Stimulated activated effector memory CD8-positive, alpha-beta T cell treated with anti-CD3 and anti-CD28 coated beads, Interleukin-12 subunit alpha, Interleukin-12 subunit beta, amount 100 ng/mL, for 72 hours (primary cell): ENCODE data around the gene CBLN3.
A peak's percentile ranks its signal among the peaks of the same experiment; 100 is the strongest.

Source experiments
- ATAC-seq: fragments of 150-1000 bp; cut with Tn5 transposase; 2 replicates; pipeline ENCODE4 v1.10.0; 2021
- DNase-seq, 2 donors: peaks; one replicate each; pipeline ENCODE4 v3.0.0; 2021 to 2022; ENCODE audit warnings: low spot score in 2 of 2
- H3K27ac Mint-ChIP-seq: one replicate; pipeline ENCODE4 v1.8.0; 2022; ENCODE audit warnings: mild to moderate bottlenecking, mixed read lengths
- H3K36me3 Mint-ChIP-seq: one replicate; pipeline ENCODE4 v1.8.0; 2022; ENCODE audit warnings: mild to moderate bottlenecking, mixed read lengths
- H3K4me1 Mint-ChIP-seq: one replicate; pipeline ENCODE4 v1.8.0; 2022; ENCODE audit warnings: mixed read lengths
- H3K4me3 Mint-ChIP-seq: one replicate; pipeline ENCODE4 v1.8.0; 2022; ENCODE audit warnings: mild to moderate bottlenecking, mixed read lengths
- H3K9me3 Mint-ChIP-seq: one replicate; pipeline ENCODE4 v1.8.0; 2022; ENCODE audit warnings: mixed read lengths

Gene CBLN3

DNA sequence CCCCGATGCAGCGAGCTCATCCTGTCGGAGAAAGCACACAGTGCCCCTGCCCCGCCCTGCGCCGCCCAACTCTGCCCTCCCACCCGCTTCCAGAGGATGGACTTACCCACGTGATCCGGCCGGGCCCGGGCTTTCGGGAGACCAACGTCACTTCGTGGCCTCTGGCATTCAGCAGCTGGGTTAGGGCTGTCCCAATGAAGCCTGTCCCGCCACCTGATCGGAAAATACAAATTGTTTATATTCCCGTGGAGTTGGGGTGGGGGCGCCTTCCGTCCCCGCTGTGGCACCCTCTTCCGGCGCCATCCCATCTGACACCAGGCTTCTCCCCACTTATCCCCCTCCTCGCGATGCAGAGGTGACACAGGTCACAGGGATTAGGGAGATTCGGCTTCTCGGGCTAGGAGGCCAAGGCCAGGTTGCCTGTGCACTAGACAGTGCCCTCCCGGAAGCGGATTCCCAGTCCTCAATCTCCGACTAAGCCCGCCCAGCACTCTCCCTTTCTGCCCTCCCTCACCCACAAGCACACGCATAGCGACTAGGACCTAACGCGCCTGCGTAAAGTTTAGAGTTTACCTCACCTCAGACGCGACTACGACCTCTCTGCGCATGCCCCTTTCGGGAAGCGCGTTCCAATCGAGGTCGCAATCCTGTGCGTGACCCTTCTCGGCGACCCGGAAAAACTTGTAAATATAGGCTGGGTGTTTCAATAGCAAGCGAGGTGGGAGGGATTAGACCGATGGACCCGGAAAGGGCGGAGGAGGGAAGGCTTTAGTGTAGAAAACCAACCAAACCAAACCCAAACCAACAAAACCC is 13.0 kb upstream of the CBLN3 start, which contains the start of gene SDR39U1:
TSS of gene SDR39U1 (minus strand) at position 537 of the 813 bp plus-strand sequence. CDS start at position 530, 7 bp downstream.
- H3K27ac Mint-ChIP-seq, result peak within 1 kb of the TSS; percentile 97
- peaks cover 60% of the 10 kb centered on the region for H3K36me3 Mint-ChIP-seq
- ATAC-seq (peak; percentile 93), DNase-seq (peak; percentile 82 to 96)
- H3K9me3 Mint-ChIP-seq, result no peaks in the 10 kb centered on the region
- peaks cover 58% of the 10 kb centered on the region for H3K4me1 Mint-ChIP-seq
- peak within 1 kb of the TSS; percentile 90 for H3K4me3 Mint-ChIP-seq

DNA sequence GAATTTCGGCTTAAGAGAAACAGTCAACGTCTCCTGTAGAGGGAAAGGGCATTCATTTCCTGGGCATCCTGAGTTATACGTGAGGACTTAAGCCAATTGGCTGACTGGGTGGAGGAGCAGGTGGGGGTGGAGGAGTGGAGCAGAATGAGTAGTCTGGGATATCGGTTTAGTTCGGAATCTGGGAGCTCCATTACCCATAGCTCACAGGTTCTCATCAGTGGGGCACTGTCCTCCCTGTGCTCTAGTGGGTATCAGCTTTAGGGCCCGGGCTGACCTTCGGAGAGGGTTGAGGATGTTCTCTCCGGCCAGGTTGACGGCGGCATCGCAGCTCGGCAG is 12.4 kb upstream of the CBLN3 start:
- peaks cover 66% of the 10 kb centered on the region for H3K36me3 Mint-ChIP-seq
- H3K4me1 Mint-ChIP-seq, result peaks cover 63% of the 10 kb centered on the region
- DNase-seq, result no peak
- peak overlapping the region; percentile 97 for H3K27ac Mint-ChIP-seq
- peak; percentile 2 for ATAC-seq
- H3K4me3 Mint-ChIP-seq, result peak overlapping the region; percentile 90
- no peaks in the 10 kb centered on the region for H3K9me3 Mint-ChIP-seq

DNA sequence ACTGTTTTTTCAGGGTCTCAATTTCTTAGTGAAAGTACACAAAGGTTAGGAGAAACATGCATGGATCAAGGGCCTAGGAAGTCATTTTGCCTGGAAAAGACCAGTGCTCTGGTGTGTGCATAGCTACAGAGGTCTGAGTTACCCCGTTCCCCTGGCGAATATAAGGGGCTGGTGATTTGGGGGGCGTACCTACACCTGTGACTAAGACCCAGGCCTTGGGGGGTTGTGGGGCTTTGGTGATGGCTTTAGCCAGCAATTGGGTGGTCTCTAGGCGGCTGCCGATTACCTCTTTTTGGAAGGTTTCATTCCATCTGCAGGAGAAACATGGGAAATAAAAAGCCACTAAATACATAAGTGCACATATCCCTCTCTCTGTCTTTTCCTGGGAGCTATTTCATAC is 12.0 kb upstream of the CBLN3 start:
- no peak for ATAC-seq
- no peaks in the 10 kb centered on the region for H3K9me3 Mint-ChIP-seq
- H3K36me3 Mint-ChIP-seq, result peaks cover 70% of the 10 kb centered on the region

DNA sequence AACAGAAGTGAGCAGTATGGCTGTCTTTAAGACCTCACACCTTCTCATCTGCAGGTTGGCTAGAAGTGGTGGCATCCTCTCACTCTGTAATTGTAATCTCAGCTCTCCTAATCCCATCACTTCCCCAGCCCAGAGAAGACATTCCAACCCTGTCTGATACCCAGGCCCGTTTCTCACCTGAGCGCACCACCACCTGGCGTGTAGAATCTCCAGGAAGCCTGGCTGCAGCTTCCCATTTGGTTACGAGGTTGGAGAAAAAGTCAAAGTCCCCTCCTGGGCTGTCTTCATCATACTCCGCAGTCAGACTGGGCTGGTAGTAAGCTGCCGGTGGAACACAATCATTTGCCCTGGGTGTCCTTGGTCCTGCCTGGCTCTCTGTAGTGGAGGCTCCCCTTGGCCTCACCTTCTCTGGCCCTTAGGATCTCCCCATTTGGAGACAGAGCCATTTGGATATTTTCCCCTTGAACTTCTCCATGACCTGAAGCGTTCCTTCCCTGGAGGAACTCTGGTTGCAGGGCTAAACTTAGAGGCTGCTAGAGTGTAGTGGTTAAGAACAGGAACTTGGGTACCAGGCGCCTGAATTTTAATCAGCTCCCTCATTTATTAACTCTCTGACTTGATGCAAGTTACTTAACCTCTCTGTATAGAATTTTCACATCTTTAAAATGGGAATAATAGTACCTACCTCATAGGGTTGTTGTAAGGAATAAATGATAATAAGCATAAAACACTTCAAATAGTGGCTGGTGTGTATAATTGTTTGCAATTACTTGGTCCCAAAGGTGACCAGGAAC is 11.3 kb upstream of the CBLN3 start:
- H3K36me3 Mint-ChIP-seq, result peaks cover 77% of the 10 kb centered on the region
- H3K27ac Mint-ChIP-seq, result peak overlapping the region; percentile 97
- DNase-seq (no peak), ATAC-seq (no peak)
- peak overlapping the region; percentile 90 for H3K4me3 Mint-ChIP-seq
- no peaks in the 10 kb centered on the region for H3K9me3 Mint-ChIP-seq
- H3K4me1 Mint-ChIP-seq, result peaks cover 74% of the 10 kb centered on the region

More for the DNA sequence above, 12.0 kb upstream of the CBLN3 start:
- peaks cover 67% of the 10 kb centered on the region for H3K4me1 Mint-ChIP-seq
- peak overlapping the region; percentile 97 for H3K27ac Mint-ChIP-seq
- no peak for DNase-seq
- peak overlapping the region; percentile 90 for H3K4me3 Mint-ChIP-seq

DNA sequence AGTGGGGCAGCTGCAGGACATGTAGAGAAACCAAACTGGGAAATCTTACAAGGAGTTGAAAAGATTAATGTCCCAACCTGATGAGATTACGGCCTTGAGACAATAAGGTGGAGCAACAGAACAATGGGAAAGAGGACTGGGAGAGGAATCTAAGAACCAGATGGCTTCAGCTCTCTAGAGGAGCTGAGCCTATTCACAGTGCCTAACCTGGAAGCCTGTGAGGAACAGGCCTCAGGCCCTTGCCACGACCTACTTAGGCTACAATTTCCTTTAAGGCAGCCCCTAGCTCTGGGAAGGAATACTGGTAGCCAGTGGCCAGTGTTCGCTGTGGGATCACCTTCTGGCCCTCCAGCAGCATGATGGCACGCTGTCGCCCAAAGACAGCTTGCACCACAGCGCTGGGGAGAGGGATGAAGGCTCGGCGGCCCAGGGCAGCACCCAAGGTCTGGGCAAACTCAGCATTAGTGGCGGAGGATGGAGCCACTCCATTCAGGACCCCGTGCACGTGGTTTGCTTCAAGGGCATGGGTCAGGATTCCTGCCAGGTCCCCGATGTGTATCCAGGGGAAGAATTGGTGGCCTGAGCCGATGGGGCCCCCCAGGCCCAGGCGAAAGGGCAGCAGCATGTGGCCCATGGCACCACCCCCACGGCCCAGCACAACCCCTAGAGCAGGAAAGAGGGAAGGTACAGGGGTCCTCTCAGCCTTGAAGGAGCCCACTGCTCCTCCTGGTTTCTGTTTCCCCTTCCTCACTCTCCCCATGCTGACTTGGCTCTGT is 10.6 kb upstream of the CBLN3 start:
- peak overlapping the region; percentile 97 for H3K27ac Mint-ChIP-seq
- H3K36me3 Mint-ChIP-seq, result peaks cover 84% of the 10 kb centered on the region

DNA sequence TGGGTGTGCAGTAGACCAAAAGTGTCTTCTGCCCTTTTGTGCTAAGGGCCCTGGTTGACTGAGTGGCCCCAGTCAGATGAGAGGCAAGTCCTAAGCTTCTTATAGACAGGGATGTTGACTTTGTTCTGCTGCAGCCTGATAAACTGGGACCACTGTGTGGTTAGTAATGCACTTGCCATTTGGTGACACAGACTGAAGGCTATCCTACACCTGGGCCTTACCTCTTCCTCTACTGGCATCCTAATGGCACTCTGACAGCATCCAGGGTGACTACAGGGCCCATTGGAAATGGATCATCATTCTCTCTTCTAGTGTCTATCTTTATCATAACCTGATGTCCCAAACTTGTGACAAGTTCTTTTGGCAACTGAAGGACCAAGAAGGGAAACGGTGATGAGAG is 9.8 kb upstream of the CBLN3 start:
- Mint-ChIP-seq H3K36me3 (peaks cover 92% of the 10 kb centered on the region), H3K4me3 (no peak overlapping the region)
- ATAC-seq, result no peak

More for the DNA sequence above, 10.6 kb upstream of the CBLN3 start:
- Mint-ChIP-seq H3K4me1 (peaks cover 82% of the 10 kb centered on the region), H3K9me3 (no peaks in the 10 kb centered on the region), H3K4me3 (peak overlapping the region; percentile 21)
- ATAC-seq (no peak), DNase-seq (no peak)

DNA sequence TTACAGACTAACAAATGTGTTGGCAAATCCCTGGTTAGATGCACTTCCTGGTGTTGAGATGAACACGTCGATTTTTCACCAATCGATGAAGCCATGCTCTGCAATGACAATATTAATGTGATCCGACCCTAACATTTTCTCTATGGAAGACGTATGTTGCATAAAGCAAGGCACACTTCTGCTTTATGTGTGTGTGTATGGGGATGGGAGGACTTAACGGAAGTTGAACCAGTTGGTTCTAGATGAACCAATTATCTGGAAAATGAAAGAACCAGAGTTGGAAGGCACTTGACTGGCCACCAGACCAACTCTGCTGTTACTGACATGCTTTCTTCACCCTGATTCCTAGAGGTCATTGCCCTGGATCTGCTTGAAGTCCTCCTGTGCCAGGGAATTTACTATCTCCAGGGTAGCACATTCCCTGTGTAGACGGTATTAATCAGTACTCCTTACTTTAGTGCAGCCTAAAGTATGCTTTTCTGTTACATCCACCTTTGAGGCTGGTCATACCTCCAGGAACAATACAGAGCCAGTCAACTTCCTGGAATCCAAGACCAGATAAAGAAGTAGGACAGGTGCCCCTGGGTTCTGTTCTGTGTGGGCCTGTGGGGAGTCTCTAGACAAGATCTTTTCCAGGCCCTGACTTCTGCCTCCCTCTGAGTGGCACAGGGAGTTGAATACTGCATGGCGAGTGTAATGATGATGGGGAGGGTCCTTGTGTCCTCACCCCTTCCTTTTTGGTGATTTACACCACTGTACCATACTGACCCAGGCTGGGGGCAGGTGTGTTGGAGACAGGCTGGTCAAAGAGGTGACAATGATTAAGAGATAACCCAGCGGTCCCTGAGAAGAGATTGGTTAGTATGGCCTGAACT is 9.0 kb upstream of the CBLN3 start:
- no peaks in the 10 kb centered on the region for H3K9me3 Mint-ChIP-seq
- ATAC-seq (no peak), DNase-seq (no peak)
- H3K4me1 Mint-ChIP-seq, result peaks cover 85% of the 10 kb centered on the region
- H3K4me3 Mint-ChIP-seq, result no peak overlapping the region
- peaks cover 100% of the 10 kb centered on the region for H3K36me3 Mint-ChIP-seq
- peak overlapping the region; percentile 83 for H3K27ac Mint-ChIP-seq

More for the DNA sequence above, 9.8 kb upstream of the CBLN3 start:
- Mint-ChIP-seq H3K4me1 (peaks cover 88% of the 10 kb centered on the region), H3K9me3 (no peaks in the 10 kb centered on the region), H3K27ac (peak overlapping the region; percentile 83)
- no peak for DNase-seq

DNA sequence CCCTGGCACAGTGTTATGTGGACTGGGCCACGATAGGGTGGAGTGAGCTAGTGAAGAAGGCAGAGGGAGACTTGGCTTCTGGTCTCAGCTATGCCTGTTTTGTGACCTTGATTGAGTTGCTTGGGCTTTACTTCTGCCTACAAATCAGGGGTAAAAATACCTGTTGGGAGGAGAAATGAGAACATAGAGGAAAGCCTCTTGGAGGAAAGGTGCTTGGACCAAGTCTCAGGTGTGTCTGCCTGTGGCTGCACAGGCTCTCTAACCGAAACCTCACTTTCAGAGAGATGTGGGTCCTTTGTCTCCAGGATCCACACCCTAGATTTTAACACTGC is 8.2 kb upstream of the CBLN3 start:
- H3K4me1 Mint-ChIP-seq, result peaks cover 85% of the 10 kb centered on the region
- H3K4me3 Mint-ChIP-seq, result no peak overlapping the region
- H3K27ac Mint-ChIP-seq, result peak overlapping the region; percentile 83
- ATAC-seq, result no peak
- peaks cover 100% of the 10 kb centered on the region for H3K36me3 Mint-ChIP-seq
- DNase-seq, result no peak
- H3K9me3 Mint-ChIP-seq, result no peaks in the 10 kb centered on the region

DNA sequence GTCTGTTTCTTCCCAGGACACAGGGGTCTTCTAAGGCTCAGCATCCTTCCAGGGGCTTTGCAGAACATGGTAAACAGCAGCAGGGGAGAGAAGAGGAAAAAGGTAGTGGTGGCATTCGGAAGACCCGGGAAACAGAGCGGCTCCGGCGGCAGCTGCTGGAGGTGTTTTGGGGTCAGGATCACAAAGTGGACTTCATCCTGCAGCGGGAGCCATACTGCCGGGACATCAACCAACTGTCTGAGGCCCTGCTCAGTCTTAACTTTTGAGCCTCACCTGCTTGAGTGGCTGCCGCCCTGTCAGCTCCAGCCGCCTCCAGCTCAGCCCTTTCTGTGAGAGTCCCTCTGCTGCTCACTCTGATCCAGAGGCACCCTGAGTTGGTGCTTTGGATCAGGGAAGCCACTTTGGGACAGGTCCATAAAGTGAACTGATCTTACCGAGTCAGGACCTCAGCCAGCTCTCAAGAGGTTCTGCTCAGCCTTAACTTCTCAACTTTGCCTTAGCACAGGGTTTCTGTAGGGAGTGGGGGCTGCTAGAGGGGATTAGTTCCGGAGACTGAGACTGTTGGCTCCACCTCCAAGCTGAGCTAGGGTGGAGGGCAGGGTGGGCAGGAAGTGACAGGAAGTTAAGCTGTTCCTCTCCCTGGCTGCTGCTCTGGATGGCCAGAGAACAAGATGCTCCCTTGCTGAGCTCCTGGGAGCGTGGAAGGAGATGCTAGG is 7.7 kb upstream of the CBLN3 start:
- H3K36me3 Mint-ChIP-seq, result peaks cover 100% of the 10 kb centered on the region
- no peaks in the 10 kb centered on the region for H3K9me3 Mint-ChIP-seq
- H3K4me3 Mint-ChIP-seq, result no peak overlapping the region
- H3K27ac Mint-ChIP-seq, result peak overlapping the region; percentile 83
- ATAC-seq, result no peak
- peak in 1 of 2 donors; percentile 50 for DNase-seq
- H3K4me1 Mint-ChIP-seq, result peaks cover 81% of the 10 kb centered on the region

DNA sequence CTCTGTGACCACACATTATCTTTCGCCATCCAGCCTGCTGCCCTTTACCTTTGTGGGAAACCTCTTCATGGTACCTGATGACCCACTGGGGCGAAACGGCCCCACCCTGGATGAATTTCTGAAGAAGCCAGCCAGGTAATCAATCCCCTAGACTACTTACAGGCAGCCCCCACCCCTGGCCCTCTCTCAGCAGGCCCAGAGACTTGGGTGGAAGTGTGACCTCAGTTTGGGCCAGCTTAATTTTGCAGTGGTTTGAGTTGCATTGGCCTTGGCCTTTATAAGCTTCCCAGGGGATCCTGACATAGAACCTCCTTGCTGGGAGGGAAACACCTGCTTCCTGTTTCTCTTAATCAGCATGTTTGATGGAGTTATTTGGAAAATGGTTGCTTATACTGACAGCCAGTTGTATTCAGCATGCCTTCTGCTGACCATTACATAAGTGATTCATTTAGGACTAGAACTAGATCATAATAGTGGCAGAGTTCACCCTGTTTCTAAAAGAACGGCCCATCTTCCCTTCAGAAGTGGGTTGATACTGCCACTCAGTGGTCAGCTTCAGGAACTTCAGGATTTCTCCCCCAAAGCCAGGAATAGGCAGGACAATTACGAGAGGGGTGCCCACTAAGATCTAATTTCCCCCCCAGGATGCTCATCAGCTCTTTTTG is 7.0 kb upstream of the CBLN3 start:
- DNase-seq (no peak), ATAC-seq (peak; percentile 54)
- no peaks in the 10 kb centered on the region for H3K9me3 Mint-ChIP-seq
- H3K36me3 Mint-ChIP-seq, result peaks cover 100% of the 10 kb centered on the region
- H3K4me3 Mint-ChIP-seq, result no peak overlapping the region
- peaks cover 82% of the 10 kb centered on the region for H3K4me1 Mint-ChIP-seq
- peak overlapping the region; percentile 83 for H3K27ac Mint-ChIP-seq

DNA sequence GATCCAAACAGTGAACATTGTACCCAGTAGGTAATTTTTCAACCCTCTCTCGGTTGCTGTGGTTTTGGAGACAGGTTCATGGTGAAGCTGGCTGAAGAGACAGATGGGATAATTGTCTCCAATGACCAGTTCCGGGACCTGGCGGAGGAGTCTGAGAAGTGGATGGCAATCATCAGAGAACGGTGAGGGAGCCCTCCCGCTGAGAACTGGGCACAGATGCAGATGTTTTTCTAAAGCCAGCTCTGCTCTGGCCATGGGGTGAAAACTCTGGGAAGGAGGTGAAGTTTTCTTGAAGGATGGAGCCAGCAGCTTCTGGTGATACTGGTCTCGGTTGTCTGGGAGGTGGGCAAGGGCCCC is 6.5 kb upstream of the CBLN3 start:
- Mint-ChIP-seq H3K36me3 (peaks cover 100% of the 10 kb centered on the region), H3K9me3 (no peaks in the 10 kb centered on the region), H3K4me3 (no peak overlapping the region), H3K27ac (peak overlapping the region; percentile 75), H3K4me1 (peaks cover 82% of the 10 kb centered on the region)
- DNase-seq, result peak in 1 of 2 donors; percentile 40
- ATAC-seq, result no peak

DNA sequence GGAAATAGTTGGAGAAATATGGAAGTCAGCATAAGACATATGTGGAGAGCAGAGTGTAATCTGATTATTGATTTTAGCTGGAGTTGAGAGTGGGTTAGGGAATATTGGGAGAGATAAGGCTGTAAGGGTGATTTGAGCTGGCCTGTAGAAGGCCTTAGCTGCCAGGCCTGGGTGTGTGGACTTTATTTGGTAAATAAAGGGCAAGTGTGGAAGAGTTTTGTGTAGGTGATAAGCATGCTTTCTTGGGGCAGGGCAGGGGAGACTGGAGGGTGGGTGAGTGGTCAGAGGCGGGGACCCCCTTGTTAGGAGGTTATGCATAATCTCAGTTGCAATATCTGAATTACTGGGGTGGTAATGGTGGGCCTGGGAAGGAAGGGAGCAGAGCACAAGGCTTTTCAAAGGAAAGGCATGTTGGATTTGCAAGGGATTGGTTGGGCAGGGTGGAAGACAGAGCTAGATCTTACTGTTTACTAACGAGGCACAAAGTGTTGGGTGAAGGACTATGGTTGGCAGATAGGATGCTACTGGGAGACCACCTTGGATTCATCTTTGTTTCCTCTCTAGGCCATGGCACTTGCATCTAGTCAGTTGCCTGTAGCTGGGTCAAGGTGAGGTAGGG is 5.8 kb upstream of the CBLN3 start:
- peak in 1 of 2 donors; percentile 46 for DNase-seq
- Mint-ChIP-seq H3K4me1 (peaks cover 78% of the 10 kb centered on the region), H3K36me3 (peaks cover 100% of the 10 kb centered on the region), H3K27ac (peak overlapping the region; percentile 75), H3K9me3 (no peaks in the 10 kb centered on the region), H3K4me3 (no peak overlapping the region)
- ATAC-seq, result no peak

DNA sequence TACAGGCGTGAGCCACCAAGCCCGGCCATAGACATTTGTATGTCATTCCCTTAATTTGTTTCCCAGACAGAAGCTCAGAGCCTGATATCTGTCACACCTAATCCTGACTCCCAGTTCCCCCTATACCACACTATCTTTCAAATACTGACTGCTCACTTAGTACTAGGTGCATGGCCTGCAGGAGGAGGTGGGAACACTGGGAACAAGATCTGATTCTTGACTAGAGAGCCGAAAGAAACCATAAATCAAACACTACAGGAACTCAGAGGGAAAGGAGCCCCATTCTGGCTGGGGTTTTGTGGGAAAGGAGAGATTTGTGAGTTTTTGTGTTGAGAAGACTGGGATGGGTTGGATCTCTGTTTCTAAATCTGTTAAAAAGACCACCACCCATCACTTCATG is 5.2 kb upstream of the CBLN3 start:
- DNase-seq, result no peak
- Mint-ChIP-seq H3K9me3 (no peaks in the 10 kb centered on the region), H3K4me1 (peaks cover 74% of the 10 kb centered on the region), H3K4me3 (no peak overlapping the region), H3K27ac (peak overlapping the region; percentile 75), H3K36me3 (peaks cover 99% of the 10 kb centered on the region)
- ATAC-seq, result no peak
